ENCODE data around the gene TMEM184A.

Gene TMEM184A

GRCh38 chr7:1555813-1556543 is at the start of gene TMEM184A:
Gene TMEM184A, minus strand, starts transcription at chr7:1556205. Its CDS starts 721 bp downstream, at chr7:1555484.
- peak; percentile 44 for DNase-seq

GRCh38 chr7:1604383-1604782 is 48.4 kb upstream of the TMEM184A start:
- DNase-seq = no peak

GRCh38 chr7:1603346-1604225 is 47.6 kb upstream of the TMEM184A start:
- DNase-seq = no peak

- no peak for DNase-seq
Observed at GRCh38 chr7:1602386-1602785, 46.4 kb upstream of the TMEM184A start.

GRCh38 chr7:1601956-1602355 is 46.0 kb upstream of the TMEM184A start:
- DNase-seq = no peak

GRCh38 chr7:1599640-1600395 is 43.8 kb upstream of the TMEM184A start:
- no peak for DNase-seq

- DNase-seq = no peak
Observed at GRCh38 chr7:1598961-1599639, 43.1 kb upstream of the TMEM184A start.

- no peak for DNase-seq
Observed at GRCh38 chr7:1598286-1598685, 42.3 kb upstream of the TMEM184A start.

GRCh38 chr7:1597791-1598190 is 41.8 kb upstream of the TMEM184A start:
- no peak for DNase-seq

GRCh38 chr7:1597066-1597760 is 41.2 kb upstream of the TMEM184A start:
- no peak for DNase-seq

GRCh38 chr7:1596181-1597043 is 40.4 kb upstream of the TMEM184A start:
- no peak for DNase-seq

GRCh38 chr7:1595636-1596035 is 39.6 kb upstream of the TMEM184A start:
- no peak for DNase-seq

GRCh38 chr7:1595027-1595426 is 39.0 kb upstream of the TMEM184A start:
- no peak for DNase-seq

GRCh38 chr7:1593904-1594421 is 38.0 kb upstream of the TMEM184A start:
- DNase-seq = no peak

GRCh38 chr7:1593091-1593866 is 37.3 kb upstream of the TMEM184A start:
- DNase-seq = no peak

GRCh38 chr7:1592299-1592871 is 36.4 kb upstream of the TMEM184A start:
- no peak for DNase-seq

- DNase-seq = no peak
Observed at GRCh38 chr7:1591876-1592275, 35.9 kb upstream of the TMEM184A start.

GRCh38 chr7:1591396-1591795 is 35.4 kb upstream of the TMEM184A start:
- DNase-seq = no peak

- DNase-seq = no peak
Observed at GRCh38 chr7:1590887-1591286, 34.9 kb upstream of the TMEM184A start.

GRCh38 chr7:1590476-1590875 is 34.5 kb upstream of the TMEM184A start:
- DNase-seq = no peak

Measured in stimulated activated CD4-positive, alpha-beta T cell treated with anti-CD3 and anti-CD28 coated beads, Interleukin-1b, Interleukin-23, amount 100 ng/mL, for 48 hours (primary cell).